ENCODE measurements around the gene RTN3. TPM values are rescaled to one million over a fixed set of nuclear protein-coding genes. Genes with fewer than 3 reads are reported as not detected.
"Not testable (repeated sequence)": the region's sequence is repeated elsewhere in the genome, so short reads cannot be mapped to it uniquely, and the experiment has no call there.

Gene RTN3, protein sequence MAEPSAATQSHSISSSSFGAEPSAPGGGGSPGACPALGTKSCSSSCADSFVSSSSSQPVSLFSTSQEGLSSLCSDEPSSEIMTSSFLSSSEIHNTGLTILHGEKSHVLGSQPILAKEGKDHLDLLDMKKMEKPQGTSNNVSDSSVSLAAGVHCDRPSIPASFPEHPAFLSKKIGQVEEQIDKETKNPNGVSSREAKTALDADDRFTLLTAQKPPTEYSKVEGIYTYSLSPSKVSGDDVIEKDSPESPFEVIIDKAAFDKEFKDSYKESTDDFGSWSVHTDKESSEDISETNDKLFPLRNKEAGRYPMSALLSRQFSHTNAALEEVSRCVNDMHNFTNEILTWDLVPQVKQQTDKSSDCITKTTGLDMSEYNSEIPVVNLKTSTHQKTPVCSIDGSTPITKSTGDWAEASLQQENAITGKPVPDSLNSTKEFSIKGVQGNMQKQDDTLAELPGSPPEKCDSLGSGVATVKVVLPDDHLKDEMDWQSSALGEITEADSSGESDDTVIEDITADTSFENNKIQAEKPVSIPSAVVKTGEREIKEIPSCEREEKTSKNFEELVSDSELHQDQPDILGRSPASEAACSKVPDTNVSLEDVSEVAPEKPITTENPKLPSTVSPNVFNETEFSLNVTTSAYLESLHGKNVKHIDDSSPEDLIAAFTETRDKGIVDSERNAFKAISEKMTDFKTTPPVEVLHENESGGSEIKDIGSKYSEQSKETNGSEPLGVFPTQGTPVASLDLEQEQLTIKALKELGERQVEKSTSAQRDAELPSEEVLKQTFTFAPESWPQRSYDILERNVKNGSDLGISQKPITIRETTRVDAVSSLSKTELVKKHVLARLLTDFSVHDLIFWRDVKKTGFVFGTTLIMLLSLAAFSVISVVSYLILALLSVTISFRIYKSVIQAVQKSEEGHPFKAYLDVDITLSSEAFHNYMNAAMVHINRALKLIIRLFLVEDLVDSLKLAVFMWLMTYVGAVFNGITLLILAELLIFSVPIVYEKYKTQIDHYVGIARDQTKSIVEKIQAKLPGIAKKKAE
- 44.8 TPM for total RNA-seq
- long read RNA-seq, transcript RTN3-208 (7 exons, 2,532 nt): major isoform, 64 of 87 reads
- long read RNA-seq, transcript RTN3-205 (8 exons, 2,645 nt): minor isoform, 10 of 87 reads
- long read RNA-seq, partial matches to known transcripts: 0 of 87 reads
- long read RNA-seq, other reads (novel, unspliced or antisense): 10 of 87 reads

DNA sequence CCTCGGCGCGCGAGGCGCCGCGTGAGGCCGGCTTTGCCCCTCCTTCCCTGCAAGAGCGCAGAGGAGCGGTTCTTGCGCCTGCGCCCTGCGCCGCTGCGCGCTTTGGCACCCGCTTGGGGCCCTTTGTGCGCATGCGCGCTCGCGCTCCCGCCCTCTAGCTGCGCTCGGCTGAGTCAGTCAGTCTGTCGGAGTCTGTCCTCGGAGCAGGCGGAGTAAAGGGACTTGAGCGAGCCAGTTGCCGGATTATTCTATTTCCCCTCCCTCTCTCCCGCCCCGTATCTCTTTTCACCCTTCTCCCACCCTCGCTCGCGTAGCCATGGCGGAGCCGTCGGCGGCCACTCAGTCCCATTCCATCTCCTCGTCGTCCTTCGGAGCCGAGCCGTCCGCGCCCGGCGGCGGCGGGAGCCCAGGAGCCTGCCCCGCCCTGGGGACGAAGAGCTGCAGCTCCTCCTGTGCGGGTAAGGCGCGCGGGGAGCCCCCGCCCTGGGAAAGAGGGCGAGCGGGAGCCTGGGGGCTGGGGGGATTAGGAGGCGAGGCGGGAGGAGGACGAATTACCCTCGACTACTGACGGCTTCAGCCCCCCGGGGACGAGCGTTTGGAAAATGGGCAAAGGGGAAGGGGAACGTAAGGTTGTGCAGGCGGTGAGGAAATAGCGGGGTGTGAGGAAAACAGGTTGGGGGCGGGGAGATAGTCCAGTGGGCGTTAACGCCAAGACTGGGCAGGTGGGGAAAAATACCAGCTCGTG lies at the start of gene RTN3:
TSS of gene RTN3 (plus strand) at position 180 of the 745 bp plus-strand sequence. CDS start at position 317, 137 bp downstream.
- intact Hi-C loops (cut with micrococcal nuclease): no loop called here
- ATAC-seq: peak; percentile 96

DNA sequence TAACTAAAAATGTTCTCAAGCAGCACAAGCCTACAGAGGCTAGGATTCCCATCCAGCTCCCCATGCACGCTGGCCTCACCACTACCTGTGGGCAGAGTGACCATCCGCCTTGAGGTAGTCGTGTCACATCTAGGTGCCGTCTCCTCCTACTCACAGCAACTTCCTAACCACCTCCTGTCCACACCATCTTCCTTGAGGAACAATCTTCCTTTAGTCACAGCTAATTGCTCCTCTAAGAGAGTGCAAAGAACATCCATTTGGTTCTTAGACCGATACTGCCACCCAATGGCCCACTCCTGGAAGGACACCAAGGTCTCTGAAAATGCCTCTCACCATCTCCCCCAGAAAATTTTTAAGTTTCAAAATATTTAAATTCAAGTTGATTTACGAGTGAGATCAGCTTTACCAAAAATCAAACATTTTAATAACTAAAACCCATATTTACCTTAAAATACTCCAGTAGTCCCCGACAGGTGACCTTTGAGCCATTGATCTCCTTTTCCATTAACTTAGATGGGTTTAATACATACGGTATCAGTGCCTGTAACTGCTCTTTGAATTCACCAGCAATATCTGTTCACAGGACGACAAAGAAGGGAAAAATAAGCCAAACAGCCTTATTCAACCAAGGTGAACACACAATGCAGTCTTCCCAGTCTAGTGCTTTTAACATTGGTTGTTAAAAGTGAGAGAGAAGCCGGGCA lies 45.4 kb upstream of the RTN3 start:
- DNase-seq (peak; percentile 47), ATAC-seq (peak; percentile 75)
- intact Hi-C loops (cut with micrococcal nuclease): loop anchor here (2.0 kb wide), 1 partner anchor 157 kb away; no protein-coding TSS in a partner anchor

More for the DNA sequence above, at the start of gene RTN3:
- DNase-seq: peak; percentile 99

DNA sequence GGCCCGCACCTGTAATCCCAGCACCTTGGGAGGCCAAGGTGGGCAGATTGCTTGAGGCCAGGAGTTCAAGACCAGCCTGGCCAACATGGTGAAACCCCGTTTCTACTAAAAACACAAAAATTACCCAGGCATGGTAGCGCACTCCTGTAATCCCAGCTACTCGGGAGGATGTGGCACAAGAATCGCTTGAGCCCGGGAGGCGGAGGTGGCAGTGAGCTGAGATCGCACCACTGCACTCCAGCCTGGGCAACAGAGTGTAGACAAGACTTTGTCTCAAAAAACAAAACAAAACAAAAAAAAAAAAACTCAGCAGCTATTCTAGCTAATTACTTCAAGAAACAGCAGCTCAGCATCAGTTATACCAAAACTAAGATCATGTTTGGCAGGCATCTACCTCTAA lies 42.9 kb upstream of the RTN3 start:
- ATAC-seq; intact Hi-C loops (cut with micrococcal nuclease): not testable (repeated sequence)

DNA sequence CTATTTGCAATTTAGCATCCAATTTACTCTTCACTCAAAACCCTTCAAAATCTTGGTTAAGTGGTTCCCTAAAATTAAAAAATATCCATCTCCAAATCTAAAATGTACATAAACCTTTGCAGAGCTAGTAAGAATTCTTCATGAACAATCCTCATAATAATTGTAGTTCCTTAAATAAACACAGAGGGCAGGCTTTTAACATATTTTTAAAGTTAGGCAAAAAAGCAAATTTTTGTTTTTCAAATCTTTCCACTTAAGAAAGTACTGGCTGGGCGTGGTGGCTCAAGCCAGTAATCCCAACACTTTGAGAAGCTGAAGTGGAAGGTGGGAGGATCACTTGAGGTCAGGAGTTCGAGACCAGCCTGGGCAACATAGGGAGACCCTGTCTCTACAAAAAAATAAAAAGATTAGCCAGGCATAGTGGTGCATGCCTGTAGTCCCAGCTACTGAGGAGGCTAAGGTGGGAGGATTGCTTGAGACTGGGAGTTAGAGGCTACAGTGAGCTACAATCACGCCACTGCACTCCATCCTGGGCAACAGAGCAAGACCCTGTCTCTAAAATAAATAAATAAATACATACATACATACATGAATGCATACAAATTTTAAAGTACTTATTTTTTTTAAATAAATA lies 42.0 kb upstream of the RTN3 start:
- DNase-seq: no peak
- intact Hi-C loops (cut with micrococcal nuclease): no loop called here
- ATAC-seq: no peak

More for the DNA sequence above, 42.9 kb upstream of the RTN3 start:
- not testable (repeated sequence) for DNase-seq

DNA sequence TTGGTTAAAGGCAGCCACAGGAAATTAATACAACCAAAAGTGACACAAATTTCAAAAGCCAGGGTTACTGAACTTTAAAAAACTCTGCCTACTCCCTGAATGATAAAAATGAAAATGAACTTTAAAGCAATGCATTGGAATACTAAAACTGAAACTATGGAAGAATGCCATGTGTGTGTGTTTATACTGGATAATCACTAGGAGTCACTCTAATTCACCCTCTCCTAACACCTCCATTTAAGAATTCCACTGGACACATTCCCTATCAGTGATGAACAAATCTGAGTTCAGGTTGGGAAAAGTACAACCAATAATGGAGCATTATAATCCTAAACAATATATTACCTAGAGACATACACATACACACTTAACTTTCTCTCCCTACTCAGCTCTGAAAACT lies 39.6 kb upstream of the RTN3 start:
- DNase-seq (no peak), ATAC-seq (no peak)
- intact Hi-C loops (cut with micrococcal nuclease): no loop called here

DNA sequence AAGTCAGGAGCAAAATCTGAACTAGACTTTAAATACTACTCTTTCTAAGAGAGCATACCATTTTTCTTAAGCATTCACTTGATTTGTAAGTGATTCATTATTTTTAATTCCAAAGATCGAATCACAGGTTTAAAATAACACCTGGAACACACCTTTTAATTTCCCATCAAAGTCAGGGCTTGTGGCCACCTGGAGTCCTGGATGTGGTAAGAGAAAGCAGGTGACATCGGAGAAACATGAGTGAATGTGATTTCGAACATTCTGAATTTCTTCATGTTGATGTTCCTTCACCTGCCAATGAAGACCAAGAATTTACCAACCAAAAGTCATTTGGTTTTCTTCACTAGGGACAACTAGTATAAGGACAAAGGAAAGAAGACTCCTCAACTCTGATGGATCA lies 38.1 kb upstream of the RTN3 start:
- no peak for DNase-seq
- intact Hi-C loops (cut with micrococcal nuclease): no loop called here
- ATAC-seq: no peak

DNA sequence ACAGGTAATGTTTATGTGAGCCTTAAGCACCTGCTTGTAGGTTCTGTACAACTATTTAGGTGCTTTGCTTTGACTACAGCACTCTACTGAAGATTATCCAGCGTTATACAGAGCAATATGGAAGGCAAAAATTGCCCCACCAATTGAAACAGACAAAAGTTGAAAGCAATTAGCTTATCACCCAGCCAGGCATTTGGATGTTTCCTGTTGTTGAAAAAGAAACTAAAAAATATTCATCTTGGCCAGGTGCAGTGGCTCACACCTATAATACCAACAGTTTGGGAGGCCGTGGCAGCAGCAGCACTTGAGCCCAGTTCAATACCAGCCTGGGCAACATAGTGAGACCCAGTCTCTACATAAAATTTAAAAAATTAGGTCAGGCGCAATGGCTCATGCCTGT lies 28.6 kb upstream of the RTN3 start:
- ATAC-seq (no peak), DNase-seq (no peak)
- intact Hi-C loops (cut with micrococcal nuclease): no loop called here

DNA sequence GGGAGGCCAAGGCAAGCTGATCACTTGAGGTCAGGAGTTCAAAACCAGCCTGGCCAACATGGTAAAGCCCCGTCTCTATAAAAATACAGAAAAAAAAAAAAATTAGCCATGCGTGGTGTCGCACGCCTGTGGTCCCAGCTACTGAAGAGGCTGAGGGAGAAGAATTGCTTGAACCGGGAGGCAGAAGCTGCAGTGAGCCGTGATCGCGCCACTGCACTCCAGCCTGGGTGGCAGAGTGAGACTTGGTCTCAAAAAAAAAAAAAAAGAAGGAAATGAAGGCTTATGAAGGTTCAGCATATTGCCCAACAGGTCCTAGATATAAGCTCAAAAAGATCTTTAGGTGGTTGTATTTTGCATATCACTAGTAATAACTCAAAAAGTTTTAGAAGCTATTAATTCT lies 20.3 kb upstream of the RTN3 start:
- DNase-seq (no peak), ATAC-seq (no peak)
- intact Hi-C loops (cut with micrococcal nuclease): no loop called here

DNA sequence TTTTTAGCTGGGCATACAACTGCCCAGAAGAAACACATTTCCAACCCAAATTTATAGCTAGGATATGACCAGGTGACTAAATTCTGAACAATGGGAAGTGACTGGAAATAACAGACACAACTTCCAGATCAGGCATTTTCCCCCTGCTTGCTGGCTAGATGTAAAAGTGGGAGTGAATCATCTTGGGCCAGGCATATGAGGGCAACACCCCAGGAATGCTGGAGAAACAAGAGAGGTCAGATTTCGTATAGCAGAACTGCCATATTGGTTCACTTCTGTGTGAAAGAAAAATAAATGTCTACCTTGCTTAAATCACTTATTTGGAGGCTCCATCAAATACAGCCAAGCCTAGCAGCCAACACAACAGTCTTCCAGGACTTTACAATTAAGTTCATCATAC lies 17.5 kb upstream of the RTN3 start:
- intact Hi-C loops (cut with micrococcal nuclease): no loop called here
- ATAC-seq (no peak), DNase-seq (no peak)

DNA sequence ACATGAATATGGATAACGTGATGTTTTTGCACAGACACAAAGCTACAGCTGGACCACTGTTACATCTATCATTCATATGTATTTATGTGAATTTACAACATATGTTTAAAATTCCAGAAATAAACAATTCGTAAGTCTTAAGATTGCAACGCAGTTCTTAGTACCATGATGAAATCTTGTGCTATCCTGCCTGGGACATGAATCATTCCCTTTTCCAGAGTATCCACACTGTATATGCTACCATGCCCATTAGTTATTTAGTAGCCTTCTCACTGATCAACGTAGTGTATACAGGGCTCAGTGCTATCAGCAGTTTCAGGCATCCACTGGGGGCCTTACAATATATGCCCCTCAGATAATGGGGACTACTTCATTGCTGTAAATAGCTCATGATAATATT lies 14.4 kb upstream of the RTN3 start:
- DNase-seq (no peak), ATAC-seq (no peak)
- intact Hi-C loops (cut with micrococcal nuclease): no loop called here

DNA sequence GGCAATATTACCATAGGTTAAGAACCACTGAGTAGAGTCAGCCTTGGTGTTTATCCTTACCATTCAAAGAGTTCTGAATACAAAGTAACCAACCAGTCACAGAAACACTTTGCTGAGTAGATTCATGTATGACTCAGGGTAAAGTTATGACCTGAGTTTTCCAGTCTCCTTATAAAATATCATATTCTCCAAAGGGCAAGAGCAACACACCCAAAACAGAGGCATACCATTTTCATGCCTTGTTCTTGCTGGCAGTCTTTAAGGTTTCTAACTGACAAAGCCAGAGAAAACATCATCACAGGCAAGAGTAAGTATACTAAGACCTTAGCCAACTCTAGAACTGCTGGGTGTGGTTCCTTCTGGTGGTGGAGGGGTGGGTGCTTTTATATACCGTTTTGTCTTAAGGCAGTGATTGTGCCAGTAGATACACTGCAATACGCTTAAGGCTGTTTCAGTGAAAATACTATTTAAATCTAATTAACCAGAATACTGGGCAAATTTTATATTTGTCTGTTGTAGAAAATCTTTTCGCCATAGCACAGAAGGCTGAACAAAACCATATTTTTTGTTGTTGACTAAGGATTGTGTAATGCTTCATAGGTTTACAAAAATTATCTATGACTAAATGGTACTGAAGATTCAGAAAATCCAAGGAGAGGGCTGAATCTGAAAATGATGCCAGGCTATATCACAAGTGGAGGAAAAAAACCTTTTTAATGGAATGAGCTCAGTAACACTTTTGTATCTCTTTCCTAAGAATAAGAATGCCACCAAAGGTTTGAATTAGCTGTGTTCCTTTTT lies 13.1 kb upstream of the RTN3 start:
- intact Hi-C loops (cut with micrococcal nuclease): no loop called here
- DNase-seq: no peak
- ATAC-seq: no peak

DNA sequence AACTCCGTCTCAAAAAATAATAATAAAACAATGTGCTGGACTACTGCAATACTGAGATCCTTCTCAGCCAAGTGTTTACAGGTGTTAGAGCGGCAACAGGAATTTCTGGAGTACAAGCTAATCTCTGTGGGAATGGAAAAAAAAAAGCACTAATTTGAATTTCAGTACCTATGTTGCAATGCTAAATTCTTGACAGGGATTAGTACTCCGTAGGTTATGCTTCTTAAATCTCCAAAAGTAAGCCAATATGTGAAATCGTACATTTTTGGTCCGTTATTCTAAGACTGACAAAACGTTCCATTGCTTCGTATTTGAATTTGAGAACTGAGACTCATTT lies 11.2 kb upstream of the RTN3 start:
- intact Hi-C loops (cut with micrococcal nuclease): no loop called here
- no peak for DNase-seq

DNA sequence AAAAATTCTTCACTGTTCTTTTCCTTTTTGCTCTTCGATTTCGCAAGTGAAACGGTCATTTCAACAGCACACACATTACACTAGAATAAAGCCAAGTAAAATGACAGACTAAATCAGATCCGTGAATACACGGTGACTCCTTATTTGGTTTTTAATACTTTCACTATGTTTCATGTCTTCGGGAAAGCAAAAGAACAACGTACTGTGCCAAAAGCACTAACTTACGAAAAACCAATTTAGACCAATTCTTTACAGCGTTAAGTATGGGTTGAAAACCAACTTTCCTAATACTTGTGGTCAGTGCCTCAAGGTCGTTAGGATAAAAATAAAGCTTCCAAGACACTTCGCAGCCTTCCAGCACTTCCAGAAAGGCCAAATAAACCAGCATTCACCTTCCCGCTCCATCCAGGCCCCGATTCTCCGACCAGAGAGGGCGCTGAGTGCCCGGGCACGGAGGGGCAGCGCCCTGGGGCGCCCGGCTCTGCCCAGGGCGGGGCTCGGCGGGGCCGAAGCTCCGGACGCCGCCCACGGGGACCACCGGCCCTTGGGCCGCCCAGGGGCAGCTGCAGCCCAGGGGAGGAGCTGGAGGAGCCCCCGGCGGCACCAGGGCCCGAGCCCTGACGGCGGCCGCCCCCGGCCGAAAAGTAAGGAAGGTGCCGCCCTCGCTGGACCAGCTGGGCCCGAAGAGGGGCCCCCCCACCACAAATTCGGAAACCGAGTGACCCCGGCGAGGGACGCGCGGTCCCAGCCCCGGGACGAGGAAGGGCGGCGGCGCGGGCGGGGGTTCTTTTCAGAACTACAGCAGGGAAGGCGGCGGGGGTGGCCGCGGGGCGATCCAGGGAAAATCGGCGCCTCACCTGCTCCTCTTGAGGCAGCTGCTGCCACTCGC lies 10.6 kb upstream of the RTN3 start:
- ATAC-seq (peak; percentile 75), DNase-seq (peak; percentile 73)
- intact Hi-C loops (cut with micrococcal nuclease): no loop called here

More for the DNA sequence above, 11.2 kb upstream of the RTN3 start:
- ATAC-seq: no peak

DNA sequence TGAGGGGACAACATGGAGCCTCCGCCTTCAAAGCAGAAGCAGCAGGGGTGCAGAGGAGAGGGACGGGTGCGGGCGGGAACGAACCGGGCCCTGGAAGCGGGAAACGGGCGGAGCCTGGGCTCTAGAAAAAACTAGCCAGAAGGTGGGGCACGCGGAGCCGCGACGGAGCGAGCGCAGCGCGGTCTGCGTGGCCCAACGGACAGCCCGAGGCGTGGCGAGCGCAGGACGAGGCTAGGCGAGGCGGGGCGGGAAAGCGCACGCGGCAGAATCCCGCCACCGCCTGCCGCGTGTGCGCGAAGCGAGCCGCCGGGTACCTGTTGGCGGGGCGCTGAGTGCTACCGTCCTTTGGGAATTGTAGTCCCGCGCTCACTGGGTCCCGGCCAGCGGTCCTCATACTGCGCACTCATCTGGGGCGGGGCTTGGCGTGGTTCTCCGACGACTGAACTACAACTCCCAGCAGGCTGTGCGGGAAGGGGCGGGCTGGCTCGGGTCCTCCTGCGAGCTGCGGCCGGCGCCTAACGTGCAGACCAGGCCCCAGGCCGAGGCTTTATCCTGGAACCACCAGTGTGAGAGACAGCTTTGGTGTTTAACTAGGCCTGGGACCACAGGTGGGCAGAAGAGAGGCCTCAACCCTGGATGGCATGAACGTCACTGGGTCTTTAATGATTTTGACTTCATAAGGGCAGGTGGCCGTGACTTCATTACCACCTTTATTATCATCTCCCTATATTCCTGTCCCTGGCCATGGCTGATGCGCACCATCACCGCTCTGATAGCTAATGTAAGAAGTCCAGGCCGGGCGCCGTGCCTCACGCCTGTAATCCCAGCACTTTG lies 9.8 kb upstream of the RTN3 start, which contains the start of gene ATL3:
TSS of gene ATL3 (minus strand) at position 55 of the 834 bp plus-strand sequence. CDS start at position 14, 41 bp downstream.
- peak; percentile 99 for DNase-seq
- intact Hi-C loops (cut with micrococcal nuclease): no loop called here
- ATAC-seq: peak; percentile 95

DNA sequence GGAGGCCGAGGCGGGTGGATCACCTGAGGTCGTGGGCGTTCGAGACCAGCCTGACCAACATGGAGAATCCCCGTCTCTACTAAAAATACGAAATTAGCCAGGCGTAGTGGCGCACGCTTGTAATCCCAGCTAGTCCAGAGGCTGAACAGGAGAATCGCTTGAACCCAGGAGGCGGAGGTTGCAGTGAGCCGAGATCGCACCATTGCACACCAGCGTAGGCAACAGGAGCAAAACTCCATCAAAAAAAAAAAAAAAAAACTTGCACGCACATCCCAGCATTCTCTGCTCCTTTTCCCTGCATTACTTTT lies 9.2 kb upstream of the RTN3 start:
- DNase-seq: no peak
- no peak for ATAC-seq
- intact Hi-C loops (cut with micrococcal nuclease): no loop called here

Measured in left ventricle myocardium superior (tissue), 1 donor.